NCI-H128 (cell line): ENCODE data around the gene WDR6.
"Not testable (repeated sequence)": the region's sequence is repeated elsewhere in the genome, so short reads cannot be mapped to it uniquely, and the experiment has no call there.

ENCODE experiments used
- DNase-seq: peaks from one replicate; lab custom pipeline; 2025; ENCODE audit not compliant: unreplicated experiment; lab: John Stamatoyannopoulos, UW

Gene WDR6

GRCh38 chr3:48991851-48992545, 15.2 kb upstream of the WDR6 start:
- no peak for DNase-seq

- no peak for DNase-seq
Measured at GRCh38 chr3:48993834-48994233, 13.4 kb upstream of the WDR6 start.

GRCh38 chr3:48996640-48997039, 10.6 kb upstream of the WDR6 start:
- DNase-seq: no peak

GRCh38 chr3:48997102-48997635, 10.0 kb upstream of the WDR6 start:
- no peak for DNase-seq

- peak; percentile 78 for DNase-seq
Measured at GRCh38 chr3:48997714-48998637, 9.2 kb upstream of the WDR6 start.

GRCh38 chr3:48999085-48999858, 7.9 kb upstream of the WDR6 start:
- DNase-seq: no peak

GRCh38 chr3:49001155-49001554, 6.0 kb upstream of the WDR6 start:
- DNase-seq: no peak

- DNase-seq: no peak
Measured at GRCh38 chr3:49004352-49005302, 2.6 kb upstream of the WDR6 start.

GRCh38 chr3:49005303-49005680, 1.9 kb upstream of the WDR6 start:
- no peak for DNase-seq

- no peak for DNase-seq
Measured at GRCh38 chr3:49005998-49006397, 1.2 kb upstream of the WDR6 start.

GRCh38 chr3:49006408-49007067, 653 bp upstream of the WDR6 start:
- no peak for DNase-seq

- DNase-seq: no peak
Measured at GRCh38 chr3:49007771-49008528, 759 bp downstream of the WDR6 start.

- DNase-seq: not testable (repeated sequence)
Measured at GRCh38 chr3:49008627-49009026, 1.4 kb downstream of the WDR6 start.

GRCh38 chr3:49009396-49009795, 2.2 kb downstream of the WDR6 start:
- DNase-seq: no peak

- no peak for DNase-seq
Measured at GRCh38 chr3:49012441-49013017, 5.3 kb downstream of the WDR6 start.

- no peak for DNase-seq
Measured at GRCh38 chr3:49013113-49013737, 6.0 kb downstream of the WDR6 start.

GRCh38 chr3:49013738-49014660, 6.8 kb downstream of the WDR6 start:
- DNase-seq: no peak
